HK-2 (cell line): Measurements from ENCODE around the gene GPR18.

Experiments
- DNase-seq: peaks from one replicate; pipeline ENCODE4 v3.0.0-alpha.2; 2018; ENCODE audit not compliant: unreplicated experiment

GPR18 gene

DNA sequence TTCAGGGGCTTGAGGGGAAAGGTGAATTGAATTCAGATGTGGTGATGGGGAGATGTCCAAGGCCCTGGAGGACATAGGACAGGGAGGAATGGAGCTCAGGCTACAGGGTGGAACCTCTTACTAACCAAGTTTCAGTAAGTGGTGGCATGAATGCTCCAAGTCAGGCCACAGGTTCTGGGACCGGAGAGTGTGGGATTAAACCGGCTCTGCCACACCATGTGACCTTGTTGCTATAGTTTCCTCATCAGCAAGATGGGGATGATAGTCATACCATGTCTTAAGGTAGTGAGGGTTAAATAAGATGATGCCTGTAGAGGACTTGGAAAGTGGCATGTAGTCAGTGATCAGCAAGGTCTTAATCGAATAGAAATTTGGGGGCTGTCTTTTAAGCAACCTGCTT lies 32.7 kb upstream of the GPR18 start:
- DNase-seq: no peak

DNA sequence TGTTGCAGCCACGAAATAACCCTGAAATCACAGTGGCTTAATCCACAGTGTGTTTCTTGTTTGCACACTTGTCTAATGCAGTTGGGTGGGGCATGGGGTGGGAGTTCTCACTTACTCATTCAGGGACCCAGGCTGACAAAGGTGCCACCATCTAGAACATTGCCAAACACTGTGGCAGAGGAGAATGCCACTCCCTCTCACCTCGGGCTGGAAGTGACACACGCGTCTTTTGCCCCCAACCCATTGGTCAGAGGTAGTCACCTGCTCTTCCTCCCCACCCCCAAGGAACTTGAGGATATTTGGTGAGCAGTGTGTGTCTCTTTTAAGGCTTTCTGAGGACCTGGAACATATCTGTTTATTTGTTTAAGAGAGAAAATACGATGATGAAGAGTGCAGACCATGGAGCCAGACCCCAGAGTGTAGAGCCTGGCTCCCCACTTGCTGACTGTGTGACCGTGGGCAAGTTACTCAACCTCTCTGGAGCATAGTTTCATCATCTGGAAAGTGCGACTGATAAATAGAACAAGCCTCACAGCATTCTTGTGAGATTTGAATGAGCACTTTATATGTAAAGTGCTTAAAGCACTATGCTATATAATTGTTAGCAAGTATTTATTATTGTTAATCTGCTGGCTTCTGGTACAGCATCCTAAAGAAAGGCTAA lies 31.6 kb upstream of the GPR18 start:
- no peak for DNase-seq

DNA sequence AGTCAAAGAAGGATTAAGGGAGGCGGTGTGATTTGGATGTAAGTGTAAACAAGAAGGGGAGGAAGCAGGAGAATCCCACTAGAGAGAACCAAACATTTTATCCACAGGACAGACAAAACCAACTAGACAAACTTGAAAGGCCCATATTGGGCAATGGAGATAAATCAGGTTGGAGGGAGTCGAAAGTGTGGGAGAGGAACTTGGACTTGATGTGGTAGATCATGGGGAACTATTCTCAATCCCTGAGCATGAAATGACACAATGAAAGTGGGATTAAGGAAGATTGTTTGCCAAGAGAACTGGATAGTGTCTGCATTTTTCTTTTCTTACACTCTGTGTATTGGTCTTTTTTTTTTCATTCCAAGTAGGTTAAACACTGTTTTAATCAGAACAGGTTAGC lies 31.1 kb upstream of the GPR18 start:
- DNase-seq: no peak

DNA sequence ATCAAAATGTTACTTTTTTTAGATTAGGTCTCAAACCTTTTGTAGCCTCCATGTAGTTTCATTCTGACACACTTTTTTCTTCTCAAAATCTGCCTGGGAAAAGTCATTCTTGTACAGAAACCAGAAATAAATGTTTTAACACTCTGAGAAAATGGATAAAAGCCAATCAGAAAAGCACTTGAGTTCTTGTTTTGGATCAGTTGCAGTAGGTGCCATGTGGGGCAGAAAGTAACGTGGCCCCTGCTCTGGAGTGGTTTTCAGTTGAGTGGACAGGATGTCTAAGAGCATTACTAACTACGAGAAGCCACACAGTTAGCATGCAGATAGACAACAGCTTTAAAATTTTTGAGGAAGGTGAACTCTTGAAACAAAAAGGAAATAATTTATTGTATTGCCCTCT lies 29.9 kb upstream of the GPR18 start:
- DNase-seq: no peak

DNA sequence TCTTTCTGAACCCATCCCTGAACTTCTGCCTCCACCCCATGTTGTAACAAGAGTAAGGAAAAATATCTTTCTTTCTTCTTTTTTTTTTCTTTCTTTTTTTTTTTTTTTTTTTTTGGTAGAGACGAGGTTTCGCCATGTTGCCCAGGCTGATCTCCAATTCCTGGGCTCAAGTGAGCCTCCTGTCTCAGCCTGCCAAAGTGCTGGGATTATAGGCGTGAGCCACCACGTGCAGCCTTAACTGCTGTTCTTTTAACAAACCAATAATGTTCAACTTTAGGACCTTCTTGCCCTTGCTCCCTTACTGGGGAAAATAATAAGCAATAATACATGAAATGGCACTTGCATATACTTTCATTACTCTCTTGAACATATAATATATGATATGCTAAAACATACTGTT lies 29.4 kb upstream of the GPR18 start:
- DNase-seq: no peak

DNA sequence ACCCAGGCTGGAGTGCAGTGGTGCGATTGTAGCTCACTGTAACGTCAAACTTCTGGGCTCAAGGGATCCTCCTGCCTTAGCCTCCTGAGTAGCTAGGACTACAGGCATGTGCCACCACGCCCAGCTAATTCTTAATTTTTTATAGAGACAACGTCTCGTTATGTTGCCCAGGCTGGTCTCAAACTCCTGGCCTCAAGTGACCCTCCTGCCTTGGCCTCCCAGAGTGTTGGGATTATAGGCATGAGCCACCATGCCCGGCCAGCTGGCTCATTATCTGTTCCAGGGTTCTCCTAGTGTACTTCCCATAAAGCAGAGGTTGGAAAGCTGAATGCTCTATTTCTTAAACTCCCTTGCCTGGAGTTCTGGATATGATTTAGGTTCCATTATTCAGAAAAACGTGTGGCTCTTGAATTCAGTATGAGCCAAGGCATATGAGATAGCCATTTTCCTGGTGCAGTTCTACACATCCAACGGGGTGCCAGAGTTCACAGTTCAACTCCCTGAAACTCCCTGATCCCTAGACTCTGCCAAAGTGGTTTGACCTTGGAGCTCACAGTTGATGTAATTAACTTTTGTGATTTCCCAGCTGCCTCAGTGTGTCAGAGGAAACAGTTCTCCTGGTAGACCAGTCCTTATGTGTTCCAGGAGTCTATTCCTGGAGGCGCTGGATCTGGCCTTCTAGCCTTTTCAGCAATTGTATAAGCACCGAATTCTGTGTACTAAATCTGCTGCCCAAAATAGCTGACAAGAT lies 27.4 kb upstream of the GPR18 start:
- no peak for DNase-seq

DNA sequence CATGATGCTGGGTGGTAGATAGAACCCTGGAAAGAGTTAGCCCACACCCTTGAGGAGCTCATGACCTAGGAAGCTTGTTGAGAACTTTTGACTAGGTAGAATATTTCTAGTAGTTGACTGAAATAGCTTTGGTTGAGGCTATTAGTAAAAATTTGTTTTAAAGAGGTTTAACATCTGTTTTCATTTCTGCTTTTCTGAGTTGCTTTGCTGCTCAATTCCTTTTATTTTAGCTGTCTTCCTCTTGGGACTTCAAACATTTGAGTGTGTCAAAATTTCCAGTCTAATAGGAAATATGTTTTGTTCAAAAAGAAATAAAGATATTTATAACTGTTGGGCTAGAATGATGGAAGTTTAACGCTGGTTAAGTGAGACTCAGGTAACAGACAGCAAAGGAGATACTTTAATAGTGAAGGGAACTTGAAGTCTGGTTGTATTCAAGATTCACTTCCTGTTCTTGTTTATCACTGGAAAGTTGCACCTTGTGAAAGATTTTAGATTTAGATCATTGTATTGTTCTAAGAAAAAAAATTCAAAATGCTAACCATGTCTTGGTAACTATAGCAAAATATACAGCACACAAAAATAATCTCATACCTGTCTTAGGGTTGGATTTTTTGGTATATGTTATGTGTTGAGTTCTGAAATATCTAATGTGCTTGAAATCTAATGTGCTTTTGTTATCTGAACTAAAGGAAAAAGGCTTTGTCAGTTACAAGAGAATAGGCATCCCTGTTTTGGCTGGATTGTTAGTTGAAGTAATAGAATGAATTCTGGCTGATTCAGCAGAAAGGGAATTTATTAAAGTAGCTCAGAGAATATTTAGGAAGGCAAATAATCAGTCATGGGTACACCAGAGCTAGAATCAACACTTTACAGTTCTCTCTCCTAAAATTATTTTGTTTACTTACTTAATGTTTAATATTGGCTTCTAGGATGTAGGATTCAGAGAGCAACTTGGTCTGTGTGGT lies 24.4 kb upstream of the GPR18 start:
- DNase-seq: no peak

DNA sequence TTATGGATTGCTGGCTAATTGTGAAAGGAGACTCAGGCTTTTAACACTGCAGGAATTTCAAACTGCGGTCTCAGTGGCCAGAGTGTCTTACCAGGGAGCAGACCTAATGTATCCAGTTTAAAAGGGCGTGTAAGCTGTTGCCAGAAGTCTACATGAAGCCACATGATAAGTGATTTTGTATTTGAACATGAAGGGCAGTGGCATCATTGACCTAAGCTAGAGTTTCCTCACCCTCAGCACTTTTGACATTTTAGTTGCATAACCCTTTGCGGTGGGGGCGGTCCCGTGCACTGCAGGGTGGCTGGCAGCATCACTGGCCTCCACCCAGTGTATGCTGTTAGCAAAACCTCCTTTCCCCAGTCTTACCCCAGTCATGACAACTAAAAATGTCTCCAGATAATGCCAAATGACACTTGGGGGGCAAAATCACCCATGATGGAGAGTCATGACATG lies 23.7 kb upstream of the GPR18 start:
- no peak for DNase-seq

DNA sequence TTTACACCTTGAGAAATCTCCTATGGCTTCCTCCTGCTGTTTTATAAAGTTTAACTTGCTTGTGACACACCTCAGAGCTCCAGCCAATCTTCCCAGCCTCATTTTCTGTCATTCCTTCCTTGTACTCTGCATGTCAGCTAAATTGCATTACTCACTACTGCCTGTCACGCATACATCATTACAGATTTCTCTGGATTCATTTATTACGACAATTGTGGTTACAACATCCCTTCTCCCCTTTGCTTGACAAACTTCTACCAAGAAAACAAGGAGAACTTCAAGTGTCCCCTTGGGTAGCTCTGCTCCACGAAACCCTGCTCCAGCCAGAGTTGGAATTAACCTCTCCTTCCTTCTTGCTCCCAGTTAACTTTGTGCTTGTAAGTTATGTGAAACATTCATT lies 22.0 kb upstream of the GPR18 start:
- no peak for DNase-seq

DNA sequence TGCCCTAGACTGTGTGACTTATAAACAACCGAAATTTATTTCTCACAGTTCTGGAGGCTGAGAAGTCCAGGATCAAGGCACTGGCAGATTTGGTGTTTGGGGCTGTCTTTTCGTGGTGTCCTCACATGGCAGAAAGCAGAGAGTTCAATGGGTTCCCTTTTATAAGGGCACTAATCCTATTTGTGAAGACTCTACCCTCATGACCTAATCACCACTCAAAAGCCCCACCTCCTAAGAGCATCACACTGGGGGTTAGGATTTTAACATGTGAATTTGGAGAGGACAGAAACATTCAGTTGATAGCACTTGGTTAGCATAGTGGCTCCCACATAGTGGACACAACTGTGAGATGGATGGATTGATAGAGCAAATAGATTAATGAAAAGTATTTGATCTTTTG lies 21.5 kb upstream of the GPR18 start:
- DNase-seq: no peak

DNA sequence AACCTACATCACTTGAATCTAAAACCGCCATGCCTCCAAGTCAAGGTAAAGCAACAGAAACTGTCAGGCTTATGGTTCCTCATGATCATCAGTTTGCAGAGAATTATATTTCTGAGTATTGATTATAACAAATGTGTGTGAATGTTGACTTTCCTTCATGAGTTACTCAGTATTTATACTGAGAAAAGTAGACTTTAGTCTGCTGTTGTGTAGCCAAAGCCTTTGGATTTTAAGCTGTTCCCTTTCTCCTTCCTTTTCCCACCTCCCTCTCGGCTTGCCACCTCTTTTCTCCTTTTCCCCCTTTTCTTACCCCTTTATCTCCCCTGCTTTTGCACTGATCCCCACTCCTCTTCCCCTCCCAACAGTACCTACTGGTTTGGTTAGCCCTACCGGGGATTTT lies 20.7 kb upstream of the GPR18 start:
- no peak for DNase-seq

DNA sequence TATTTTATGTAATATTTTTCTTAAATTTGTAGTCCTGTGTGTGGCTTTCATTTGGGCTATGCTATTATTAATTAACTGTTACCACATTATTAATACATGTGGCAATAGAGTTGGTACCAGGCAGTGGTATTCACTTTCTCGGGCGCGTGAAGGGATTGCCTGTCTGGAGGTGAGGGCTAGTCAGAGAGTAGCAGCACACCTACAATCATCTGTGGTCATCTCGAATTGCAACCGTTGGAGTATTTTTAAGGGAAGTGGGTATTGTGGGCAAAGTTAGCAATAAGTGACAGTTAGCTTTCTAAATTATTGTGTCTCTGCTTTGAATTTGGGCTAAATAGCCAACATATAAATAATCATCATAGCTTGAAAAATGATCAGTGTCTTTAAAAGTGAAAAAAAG lies 20.0 kb upstream of the GPR18 start:
- DNase-seq: no peak

DNA sequence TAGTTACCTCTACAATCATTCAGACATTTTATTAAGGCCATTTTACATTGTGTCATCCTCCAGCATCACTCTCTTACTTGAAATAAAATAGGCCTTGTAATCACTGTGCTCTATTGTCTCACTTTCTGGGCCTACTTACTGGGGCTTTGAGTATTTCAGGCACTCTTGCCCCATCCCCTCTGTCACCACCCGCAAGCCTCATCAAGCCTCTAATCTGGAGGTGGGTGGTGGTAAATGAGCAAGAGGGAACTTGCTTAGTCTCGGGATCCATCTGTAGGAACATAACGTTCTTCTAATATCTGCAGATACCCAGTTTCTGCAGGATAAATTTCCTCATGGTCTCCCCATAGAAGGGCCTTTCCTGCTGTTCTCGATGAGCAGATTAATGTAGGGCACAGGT lies 19.4 kb upstream of the GPR18 start:
- DNase-seq: no peak

DNA sequence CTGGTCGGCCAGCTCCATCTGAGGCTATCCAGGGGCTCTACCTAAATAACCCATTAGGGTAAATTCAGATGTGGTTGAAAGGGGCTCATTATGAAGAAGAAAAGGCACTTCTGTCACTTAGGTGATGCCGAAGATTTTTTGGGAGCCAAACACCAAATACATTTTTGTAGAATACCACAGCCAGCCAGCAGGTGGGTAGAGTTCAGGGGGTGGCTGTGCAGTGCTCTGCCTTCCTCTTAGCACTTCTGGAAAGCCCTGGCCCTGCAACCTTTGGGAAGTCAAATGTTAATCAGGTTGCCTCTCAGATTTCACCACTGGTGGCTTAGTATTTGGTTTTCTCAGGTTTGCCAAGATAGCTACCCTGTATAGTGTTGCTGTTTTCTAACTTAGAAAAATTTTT lies 18.5 kb upstream of the GPR18 start:
- DNase-seq: no peak

DNA sequence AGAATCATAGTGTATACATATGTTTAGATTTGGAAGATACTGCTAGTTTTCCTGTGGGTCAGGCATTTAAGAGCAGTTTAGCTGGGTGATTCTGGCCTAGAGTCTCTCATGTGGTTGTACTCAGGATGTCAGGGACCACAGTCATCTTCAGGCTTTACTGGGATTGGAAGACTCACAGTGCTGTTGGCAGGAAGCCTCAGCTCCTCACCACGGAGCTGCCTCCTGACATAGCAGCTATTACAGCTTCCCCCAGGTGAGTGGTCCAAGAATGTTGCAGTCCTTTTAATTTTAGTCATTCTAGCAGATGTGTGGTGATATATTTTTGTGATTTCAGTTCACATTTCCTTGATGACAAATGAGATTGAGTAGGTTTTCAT lies 16.9 kb upstream of the GPR18 start:
- DNase-seq: peak; percentile 17

DNA sequence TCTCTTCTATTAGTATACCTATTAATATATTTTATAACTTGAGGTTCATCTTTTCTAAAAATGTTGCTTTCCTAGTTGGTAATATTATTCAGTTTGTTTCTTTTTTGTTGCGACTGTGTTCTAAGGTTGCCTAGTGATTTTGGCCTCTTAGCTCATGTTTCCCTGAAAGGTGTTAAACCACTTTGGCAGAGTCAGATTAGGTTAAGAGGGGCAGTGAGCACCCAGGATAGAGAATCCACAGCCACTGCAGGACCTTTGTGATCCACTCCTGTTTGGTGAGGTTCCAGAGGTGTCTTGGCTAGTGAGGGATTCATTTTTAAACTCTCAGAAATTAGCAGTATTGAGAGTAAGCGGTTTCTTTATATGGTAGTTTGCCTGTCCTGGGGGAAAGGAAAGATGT lies 14.9 kb upstream of the GPR18 start:
- DNase-seq: no peak

DNA sequence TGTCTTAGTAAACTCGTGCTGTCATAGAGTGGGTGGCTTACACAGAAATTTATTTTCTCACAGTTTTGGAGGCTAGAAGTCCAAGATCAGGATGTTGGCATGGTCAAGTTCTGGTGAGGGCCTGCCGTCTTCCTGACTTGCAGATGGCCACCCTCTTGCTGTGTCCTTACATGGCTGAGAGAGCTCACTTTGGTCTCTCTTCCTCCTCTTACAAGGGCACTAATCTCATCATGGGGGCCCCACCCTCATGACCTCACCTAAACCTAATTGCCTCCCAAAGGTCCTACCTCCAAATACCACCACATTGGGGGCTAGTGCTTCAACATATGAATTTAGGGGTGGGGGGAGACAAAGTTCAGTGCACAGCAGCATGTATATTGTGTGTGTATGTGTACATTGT lies 14.3 kb upstream of the GPR18 start:
- DNase-seq: no peak

DNA sequence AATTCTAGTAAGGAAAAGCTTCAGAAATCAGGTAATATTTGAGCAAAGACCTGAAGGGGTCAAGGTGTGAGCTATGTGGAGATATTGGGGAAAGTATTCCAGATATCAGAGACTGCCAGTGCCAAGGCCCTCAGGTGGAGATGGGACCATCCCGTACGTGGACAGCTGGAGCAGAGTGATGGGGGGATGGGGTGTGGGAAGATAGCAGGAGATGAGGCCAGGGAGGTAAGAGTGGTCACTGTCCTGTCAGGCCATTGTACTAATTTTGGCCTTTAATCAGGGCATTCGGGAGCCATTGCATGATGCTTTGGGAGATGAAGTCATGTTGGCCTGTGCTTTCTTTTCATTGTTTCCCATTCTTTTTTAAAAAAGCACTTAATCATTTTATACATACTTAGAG lies 13.1 kb upstream of the GPR18 start:
- DNase-seq: no peak

DNA sequence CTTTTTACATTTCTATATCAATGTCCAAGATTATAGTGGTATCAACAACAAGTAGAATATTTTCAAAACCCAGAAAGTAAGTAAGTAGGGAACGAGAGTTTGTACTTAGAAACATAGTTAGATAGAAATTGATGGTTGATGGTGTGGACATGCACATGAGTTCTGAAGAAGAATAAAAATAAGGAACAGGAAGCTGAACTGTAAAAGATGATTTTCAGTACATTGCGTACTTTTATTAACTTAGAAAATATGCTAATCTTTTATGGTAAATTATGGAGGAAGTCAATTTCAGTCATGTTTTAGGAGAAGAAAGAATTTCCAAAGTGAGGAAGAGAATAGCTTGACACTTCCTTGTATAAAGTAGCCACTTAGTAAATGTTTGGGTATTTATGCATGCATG lies 12.3 kb upstream of the GPR18 start:
- DNase-seq: no peak

DNA sequence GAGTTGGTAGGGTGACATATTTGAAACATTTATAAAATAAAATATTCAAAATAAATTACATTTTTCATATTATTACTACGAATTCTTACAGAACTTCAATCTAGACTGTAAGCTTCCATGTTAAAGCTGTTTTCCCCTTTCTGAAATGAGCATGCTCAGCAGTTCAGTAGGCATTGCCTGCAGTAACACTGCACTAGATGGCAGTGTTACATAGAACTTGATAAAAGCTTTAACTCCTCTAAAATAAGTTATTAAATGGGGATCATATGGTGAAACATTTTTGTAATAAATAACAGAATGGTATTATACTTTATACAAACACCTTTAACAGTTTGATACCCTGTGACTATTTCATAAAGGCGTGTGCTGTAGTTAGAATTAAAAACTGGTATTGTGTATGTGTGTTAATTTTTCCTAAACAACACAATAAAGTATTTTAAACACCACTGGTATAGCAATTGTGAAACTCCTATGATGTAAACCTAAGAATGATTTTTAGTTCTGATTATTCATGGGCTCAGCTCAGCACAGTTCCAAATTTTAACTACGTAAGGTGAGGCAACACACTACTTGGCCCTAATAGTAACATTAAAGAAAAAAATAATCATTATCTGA lies 11.6 kb upstream of the GPR18 start:
- DNase-seq: no peak

DNA sequence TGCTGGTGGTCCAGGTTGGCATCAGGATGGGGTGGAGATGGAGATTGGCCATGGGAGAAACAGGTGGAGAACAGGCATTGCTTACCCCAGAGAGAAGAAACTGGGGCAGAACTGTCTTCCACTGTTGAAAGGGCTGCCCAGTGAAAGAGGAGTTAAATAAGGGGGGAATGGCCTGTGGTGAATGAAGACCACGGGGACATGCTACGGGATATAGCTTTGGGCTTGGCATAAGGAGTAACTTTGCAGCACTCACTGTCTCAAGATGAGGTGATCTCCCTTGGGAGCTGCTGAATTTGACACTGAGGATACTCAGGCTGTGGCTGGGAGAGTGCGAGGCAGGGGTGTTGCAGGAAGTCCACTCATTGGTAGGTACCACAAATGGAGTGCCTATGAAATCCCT lies 10.6 kb upstream of the GPR18 start:
- no peak for DNase-seq

DNA sequence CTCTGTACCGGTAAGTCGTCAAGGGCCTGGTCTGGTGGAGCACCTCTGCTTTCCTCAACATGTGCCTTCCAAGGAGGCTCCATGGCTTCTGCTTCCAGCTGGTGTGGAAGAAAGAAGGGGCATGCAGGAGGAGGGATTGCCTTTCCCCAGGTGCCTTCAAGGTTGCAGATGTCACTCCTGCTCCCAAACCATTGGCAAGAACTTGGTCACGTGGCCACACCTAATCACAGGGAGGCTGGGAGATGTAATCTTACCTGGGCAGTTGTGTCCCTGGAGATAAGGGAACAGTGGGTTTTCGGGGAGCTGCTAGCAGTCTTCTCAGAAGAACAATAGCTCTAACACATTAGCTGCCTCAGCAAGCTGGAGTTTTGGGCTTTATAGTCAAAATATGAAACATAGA lies 9.7 kb upstream of the GPR18 start:
- DNase-seq: no peak
